NT2/D1 (cell line): Measurements from ENCODE around the gene NME7.

Experiments used
- SUZ12 ChIP-seq: IDR thresholded peaks from 2 replicates; pipeline ENCODE4 v1.6.1; 2011; ENCODE audit not compliant: insufficient read length, insufficient read depth; ENCODE audit errors: extremely low read depth
- YY1 ChIP-seq: IDR thresholded peaks from 2 replicates; pipeline ENCODE4 v1.6.1; 2011; ENCODE audit not compliant: insufficient read length, insufficient read depth
- ZNF274 ChIP-seq: IDR thresholded peaks from 2 replicates; pipeline ENCODE4 v1.6.1; 2011; ENCODE audit warnings: mild to moderate bottlenecking, low read depth, low read length

DNA sequence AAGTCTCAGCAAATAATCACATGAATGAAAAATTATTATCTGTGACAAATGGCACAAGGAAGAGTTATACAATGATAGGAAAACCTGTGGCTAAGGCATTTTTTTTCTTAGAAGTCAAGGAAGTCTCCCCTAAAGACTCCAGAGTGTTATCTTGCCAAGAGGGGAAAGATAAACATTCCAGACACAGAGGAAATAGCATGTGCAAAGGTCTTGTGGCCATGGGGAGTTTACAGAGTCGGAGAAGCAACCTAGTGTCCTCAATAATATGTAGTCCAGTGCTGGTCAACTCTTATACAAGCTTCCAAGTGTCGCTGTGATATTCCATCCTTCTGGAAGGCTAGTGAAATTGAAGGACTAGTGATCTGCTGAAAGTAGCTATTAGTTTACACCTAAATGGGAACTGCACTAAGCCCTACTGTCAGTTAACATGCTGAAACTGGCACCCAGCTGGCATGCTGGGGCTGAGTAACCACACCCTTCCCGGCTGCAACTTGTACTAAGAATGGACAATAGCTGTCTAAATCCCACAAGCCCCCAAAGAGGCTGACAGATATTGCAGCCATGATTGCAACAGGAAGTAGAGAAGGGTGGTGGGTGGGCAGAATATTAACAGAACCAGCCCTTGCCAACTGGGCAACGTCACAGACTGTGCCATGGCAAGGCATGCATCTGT is 272.6 kb downstream of the NME7 start:
- TF ChIP-seq YY1 (no peak), ZNF274 (no peak), SUZ12 (no peak)
